Thoracic aorta (tissue), 2 donors: ENCODE data around the gene RASGRF1. TPM values are rescaled to one million over a fixed set of nuclear protein-coding genes. Genes with fewer than 3 reads are reported as not detected.
A peak's percentile ranks its signal among the peaks of the same experiment; 100 is the strongest.

Source experiments
- ATAC-seq: fragments of 150-250 bp; one replicate; pipeline ENCODE4 v1.8.0; 2017; ENCODE audit warnings: low read depth; ENCODE audit not compliant: insufficient number of reproducible peaks, low FRiP score
- DNase-seq: peaks from one replicate; pipeline ENCODE4 v3.0.0-alpha.2; 2020; ENCODE audit warnings: low spot score
- H3K27ac ChIP-seq, 2 donors: fragments of 200-600 bp; sonication (generic); 1 replicate in 1 of 2; 2 replicates in 1 of 2; pipeline ENCODE4 v1.5.1; 2016; ENCODE audit warnings: mild to moderate bottlenecking in 2 of 2, moderate library complexity in 2 of 2
- H3K27me3 ChIP-seq: fragments of 200-600 bp; sonication (generic); replicated peaks from 2 replicates; pipeline ENCODE4 v1.6.0; 2016; ENCODE audit warnings: mild to moderate bottlenecking; ENCODE audit not compliant: insufficient read depth
- H3K36me3 ChIP-seq: fragments of 200-600 bp; sonication (generic); one replicate; pipeline ENCODE4 v1.5.1; 2016
- H3K4me1 ChIP-seq, 2 donors: fragments of 200-600 bp; sonication (generic); 1 replicate in 1 of 2; 2 replicates in 1 of 2; pipeline versions ENCODE4 v1.5.1 to v1.6.0; 2016; ENCODE audit warnings: low read depth in 2 of 2, mild to moderate bottlenecking in 1 of 2; ENCODE audit not compliant: control insufficient read depth in 1 of 2
- H3K4me3 ChIP-seq: fragments of 200-600 bp; sonication (generic); 2 replicates; pipeline ENCODE4 v1.5.1; 2016; ENCODE audit warnings: mild to moderate bottlenecking
- H3K9me3 ChIP-seq: fragments of 200-600 bp; sonication (generic); 2 replicates; pipeline ENCODE4 v1.5.1; 2016
- total RNA-seq, 2 donors: library from RNA; depleted of rRNA; stranded (reverse); fragments of >200 nt; gene quantifications; one replicate each; pipeline versions ENCODE4 v1.1.0 to v1.2.3, GENCODE V29; 2016
- TF ChIP-seq, protein P1 (sequence below): fragments of 200-600 bp; sonication (generic); IDR thresholded peaks from one replicate; pipeline ENCODE4 v1.5.1; 2019; ENCODE audit warnings: antibody characterized with exemption

The RASGRF1 gene
- total RNA-seq, 2 donors from 2014 or later = not detected

DNA sequence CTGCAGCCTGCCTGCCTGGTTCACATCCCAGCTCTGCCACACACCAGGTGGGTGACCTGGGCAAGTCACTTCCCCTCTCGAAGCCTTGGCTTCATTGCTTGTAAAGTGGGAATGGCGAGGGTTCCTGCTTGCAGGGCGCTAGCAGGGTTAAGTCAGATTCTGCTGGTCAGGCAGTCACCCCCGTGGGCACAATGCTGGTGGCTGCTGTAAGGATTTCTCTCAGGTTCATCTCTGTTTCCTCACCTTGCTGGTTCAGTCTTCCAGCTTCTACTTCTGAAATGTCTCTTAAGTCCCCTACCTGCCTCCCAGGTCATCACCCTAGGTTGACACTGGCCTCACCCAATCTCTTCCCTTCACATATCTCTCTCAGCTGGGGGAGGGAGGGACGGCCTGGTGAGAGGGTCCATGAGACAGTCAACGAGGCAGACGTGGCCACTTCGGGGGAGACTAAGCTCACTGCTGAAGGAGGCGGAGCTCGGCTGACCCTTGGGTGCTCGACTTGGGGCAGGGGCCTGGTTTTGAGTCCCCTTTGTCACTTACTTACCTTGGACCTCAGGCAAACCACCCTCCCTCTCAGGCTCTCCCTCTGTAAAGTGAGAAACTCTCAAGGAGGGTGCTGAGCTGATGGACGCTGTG is 157.3 kb downstream of the RASGRF1 start:
- Histone ChIP-seq H3K27ac (peak overlapping the region; percentile 2 to 55), H3K4me3 (peak overlapping the region; percentile 61), H3K4me1 (peaks cover 10 to 40% of the 10 kb centered on the region in 2 donors), H3K27me3 (no peaks in the 10 kb centered on the region), H3K36me3 (no peaks in the 10 kb centered on the region), H3K9me3 (no peaks in the 10 kb centered on the region)
- TF ChIP-seq, protein P1, sequence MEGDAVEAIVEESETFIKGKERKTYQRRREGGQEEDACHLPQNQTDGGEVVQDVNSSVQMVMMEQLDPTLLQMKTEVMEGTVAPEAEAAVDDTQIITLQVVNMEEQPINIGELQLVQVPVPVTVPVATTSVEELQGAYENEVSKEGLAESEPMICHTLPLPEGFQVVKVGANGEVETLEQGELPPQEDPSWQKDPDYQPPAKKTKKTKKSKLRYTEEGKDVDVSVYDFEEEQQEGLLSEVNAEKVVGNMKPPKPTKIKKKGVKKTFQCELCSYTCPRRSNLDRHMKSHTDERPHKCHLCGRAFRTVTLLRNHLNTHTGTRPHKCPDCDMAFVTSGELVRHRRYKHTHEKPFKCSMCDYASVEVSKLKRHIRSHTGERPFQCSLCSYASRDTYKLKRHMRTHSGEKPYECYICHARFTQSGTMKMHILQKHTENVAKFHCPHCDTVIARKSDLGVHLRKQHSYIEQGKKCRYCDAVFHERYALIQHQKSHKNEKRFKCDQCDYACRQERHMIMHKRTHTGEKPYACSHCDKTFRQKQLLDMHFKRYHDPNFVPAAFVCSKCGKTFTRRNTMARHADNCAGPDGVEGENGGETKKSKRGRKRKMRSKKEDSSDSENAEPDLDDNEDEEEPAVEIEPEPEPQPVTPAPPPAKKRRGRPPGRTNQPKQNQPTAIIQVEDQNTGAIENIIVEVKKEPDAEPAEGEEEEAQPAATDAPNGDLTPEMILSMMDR = no peak
- ATAC-seq (no peak), DNase-seq (no peak)

DNA sequence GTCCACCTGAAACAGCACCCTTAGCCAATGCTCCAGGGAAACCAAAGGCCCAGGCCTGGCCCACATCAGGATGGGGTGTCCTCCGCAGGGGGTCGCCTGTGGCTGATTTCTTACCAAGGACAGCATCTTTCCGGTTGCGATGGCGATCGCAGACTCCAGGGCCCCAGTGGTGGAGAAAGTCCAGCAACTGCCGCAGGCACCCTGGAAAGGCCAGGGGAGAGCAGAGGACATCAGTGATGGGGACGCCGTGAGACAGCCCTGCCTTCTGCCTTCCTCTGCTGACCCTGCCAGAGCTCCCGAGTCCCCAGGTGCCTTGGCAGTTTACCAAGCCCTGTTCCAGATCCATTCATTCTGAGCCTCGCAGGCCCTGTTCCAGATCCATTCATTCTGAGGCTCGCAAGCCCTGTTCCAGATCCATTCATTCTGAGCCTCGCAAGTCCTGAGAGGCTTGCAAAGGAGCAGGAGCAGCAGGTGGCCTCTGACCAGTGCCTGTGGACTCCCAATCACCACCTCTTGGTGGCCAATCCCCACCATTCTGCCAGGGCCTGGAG is 158.2 kb downstream of the RASGRF1 start:
- no peak for ATAC-seq
- H3K4me1 ChIP-seq = peaks cover 10 to 40% of the 10 kb centered on the region in 2 donors
- H3K4me3 ChIP-seq = no peak overlapping the region
- no peak overlapping the region for H3K27ac ChIP-seq
- no peak for DNase-seq
- H3K36me3 ChIP-seq = peaks cover 8% of the 10 kb centered on the region
- TF ChIP-seq, protein P1 = no peak
- no peaks in the 10 kb centered on the region for H3K27me3 ChIP-seq
- no peaks in the 10 kb centered on the region for H3K9me3 ChIP-seq

DNA sequence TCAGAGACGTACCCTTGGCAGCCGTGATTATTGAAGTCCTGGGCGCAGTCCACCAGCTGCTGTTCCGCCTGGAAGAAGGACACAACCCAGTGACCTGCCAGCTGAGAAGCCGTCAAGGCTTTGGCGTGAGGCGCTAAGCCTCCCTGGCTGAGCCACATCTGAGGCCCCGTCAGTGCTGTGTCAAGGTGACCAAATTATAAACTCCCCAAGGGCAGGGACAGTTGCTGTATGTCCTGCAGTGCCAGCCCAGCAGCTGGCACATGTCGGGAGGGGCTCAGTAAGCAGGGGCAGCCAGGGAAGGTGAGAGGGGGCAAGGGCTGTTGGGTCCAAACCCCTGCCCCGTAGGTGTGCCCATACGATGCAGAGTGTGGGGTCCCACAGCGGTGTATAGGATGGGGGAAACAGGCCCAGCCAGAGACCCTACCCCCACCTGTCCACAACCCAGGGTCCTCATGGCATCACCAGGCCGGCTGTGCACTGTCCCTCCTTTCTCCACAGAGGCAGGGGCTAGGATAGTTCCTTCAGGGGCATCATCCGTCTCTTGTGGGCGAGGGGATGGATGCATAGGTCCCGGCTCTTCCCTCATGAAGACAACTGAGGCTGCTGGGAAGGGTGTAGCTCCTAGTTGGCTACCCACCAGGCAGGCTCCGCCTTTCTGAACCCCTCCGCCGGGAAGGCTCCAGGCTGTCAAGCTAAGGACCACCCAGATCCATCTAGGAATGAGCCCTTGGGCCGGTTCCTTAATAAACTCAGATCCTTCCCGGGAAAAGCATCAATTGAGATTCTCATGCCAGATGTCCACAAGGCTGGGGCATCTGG is 158.9 kb downstream of the RASGRF1 start:
- H3K36me3 ChIP-seq = peaks cover 10% of the 10 kb centered on the region
- peaks cover 10 to 40% of the 10 kb centered on the region in 2 donors for H3K4me1 ChIP-seq
- H3K27me3 ChIP-seq = no peaks in the 10 kb centered on the region
- no peak for ATAC-seq
- H3K9me3 ChIP-seq = no peaks in the 10 kb centered on the region
- no peak overlapping the region for H3K4me3 ChIP-seq
- TF ChIP-seq, protein P1 = no peak
- peak overlapping the region; percentile 14 to 62 for H3K27ac ChIP-seq
- DNase-seq = no peak

DNA sequence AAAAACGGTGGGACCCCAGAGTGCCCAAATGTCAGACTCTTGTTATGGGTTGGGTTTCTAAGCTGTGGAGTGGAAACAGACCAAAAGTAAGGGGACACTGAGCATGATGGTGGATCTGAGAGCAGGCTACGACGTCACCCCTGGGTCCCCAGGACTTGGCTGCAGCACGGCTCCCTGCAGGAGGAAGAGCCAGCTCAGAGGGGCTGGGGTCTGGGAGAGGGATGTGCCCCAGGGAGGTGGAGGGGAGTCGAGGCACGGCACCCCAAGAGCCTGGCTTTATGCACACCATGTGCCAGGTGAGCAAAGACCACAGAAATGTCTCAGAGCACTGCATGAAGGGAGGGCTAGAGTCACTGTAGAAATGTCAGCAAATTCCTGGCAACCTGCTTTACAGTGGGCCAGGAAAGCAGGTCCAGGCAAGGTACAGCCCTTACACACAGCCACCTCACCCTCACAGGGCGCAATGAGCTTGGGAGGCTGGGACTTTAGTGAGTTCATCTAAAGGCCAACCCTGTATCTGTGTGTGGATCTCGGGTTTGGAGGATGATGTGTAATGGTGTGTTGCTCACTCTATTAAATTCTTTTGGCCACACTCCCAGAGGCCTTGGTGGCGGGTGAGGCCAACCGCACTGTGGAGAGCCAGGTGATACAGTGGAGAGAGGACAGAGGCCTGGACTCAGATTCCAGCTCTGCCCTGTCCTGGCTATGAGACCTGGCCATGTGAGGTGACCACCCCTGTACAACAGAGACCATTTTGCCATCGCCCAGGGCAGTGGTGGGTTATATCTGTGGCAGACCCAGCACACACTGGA is 159.8 kb downstream of the RASGRF1 start:
- no peak for DNase-seq
- Histone ChIP-seq H3K27ac (peak overlapping the region; percentile 14 to 62), H3K4me3 (no peak overlapping the region), H3K36me3 (peaks cover 19% of the 10 kb centered on the region), H3K9me3 (no peaks in the 10 kb centered on the region), H3K27me3 (no peaks in the 10 kb centered on the region), H3K4me1 (peaks cover 10 to 40% of the 10 kb centered on the region in 2 donors)
- TF ChIP-seq, protein P1 = no peak
- ATAC-seq = no peak
